Loucy (cell line): ENCODE results near the gene MLNR.

Experiments used
- H2AFZ ChIP-seq: fragments of 200-600 bp; sonication (generic); 2 replicates; pipeline ENCODE4 v1.6.0; 2016; ENCODE audit warnings: antibody characterized with exemption, mild to moderate bottlenecking, low read length, moderate library complexity
- H3F3A ChIP-seq: fragments of 200-600 bp; 2 replicates; pipeline ENCODE4 v1.6.0; 2016; ENCODE audit warnings: antibody characterized with exemption, low read depth, mild to moderate bottlenecking
- H3K27me3 ChIP-seq: fragments of 200-600 bp; sonication (generic); 2 replicates; pipeline ENCODE4 v1.6.1; 2014; ENCODE audit warnings: low read length, mild to moderate bottlenecking; ENCODE audit not compliant: insufficient read depth, poor library complexity, severe bottlenecking
- H3K36me3 ChIP-seq: fragments of 200-600 bp; sonication (generic); 2 replicates; pipeline ENCODE4 v1.6.1; 2016; ENCODE audit warnings: low read length; ENCODE audit not compliant: insufficient read depth
- H3K4me1 ChIP-seq: fragments of 200-600 bp; sonication (generic); 2 replicates; pipeline ENCODE4 v1.5.1; 2014; ENCODE audit warnings: low read length, mild to moderate bottlenecking; ENCODE audit not compliant: insufficient read depth, poor library complexity, severe bottlenecking
- H3K4me2 ChIP-seq: fragments of 200-600 bp; sonication (generic); 2 replicates; pipeline ENCODE4 v1.6.0; 2014; ENCODE audit warnings: antibody characterized with exemption, low read length, low read depth, mild to moderate bottlenecking; ENCODE audit not compliant: poor library complexity, severe bottlenecking
- H3K4me3 ChIP-seq: fragments of 200-600 bp; sonication (generic); 2 replicates; pipeline ENCODE4 v1.5.1; 2014; ENCODE audit warnings: low read length, mild to moderate bottlenecking, mixed read lengths; ENCODE audit not compliant: poor library complexity, severe bottlenecking
- H3K79me2 ChIP-seq: fragments of 200-600 bp; sonication (generic); 2 replicates; pipeline ENCODE4 v1.6.1; 2014; ENCODE audit warnings: low read length; ENCODE audit not compliant: insufficient read depth
- H3K9ac ChIP-seq: fragments of 200-600 bp; sonication (generic); 2 replicates; pipeline ENCODE4 v1.6.0; 2014; ENCODE audit warnings: mild to moderate bottlenecking, low read depth, low read length, moderate library complexity; ENCODE audit not compliant: poor library complexity, severe bottlenecking
- H3K9me2 ChIP-seq: fragments of 200-600 bp; sonication (generic); replicated peaks from 2 replicates; pipeline ENCODE4 v1.6.1; 2016; ENCODE audit warnings: low read depth, low read length, mixed read lengths
- H3K9me3 ChIP-seq: fragments of 200-600 bp; sonication (generic); 2 replicates; pipeline ENCODE4 v1.6.1; 2014; ENCODE audit warnings: mild to moderate bottlenecking, antibody characterized with exemption, low read length, low read depth; ENCODE audit not compliant: insufficient read depth
- H4K20me1 ChIP-seq: fragments of 200-600 bp; sonication (generic); 2 replicates; pipeline ENCODE4 v1.6.0; 2014; ENCODE audit warnings: antibody characterized with exemption, low read length, mild to moderate bottlenecking; ENCODE audit not compliant: insufficient read depth, poor library complexity, severe bottlenecking
- CTCF ChIP-seq: fragments of 200-600 bp; sonication (generic); conservative IDR thresholded peaks from 2 replicates; pipeline ENCODE4 v1.5.1; 2014; ENCODE audit warnings: mild to moderate bottlenecking, antibody characterized with exemption, low read length
- EZH2phosphoT487 ChIP-seq: fragments of 200-600 bp; IDR thresholded peaks from 2 replicates; pipeline ENCODE4 v1.6.1; 2018; ENCODE audit warnings: antibody characterized with exemption, mild to moderate bottlenecking, moderate library complexity, borderline replicate concordance

MLNR gene

GRCh38 chr13:49251326-49251725, 31.2 kb downstream of the MLNR start:
- Histone ChIP-seq H3K9ac (peak overlapping the region; percentile 63), H3K79me2 (peaks cover 61% of the 10 kb centered on the region)

GRCh38 chr13:49253310-49253709, 33.2 kb downstream of the MLNR start:
- peak overlapping the region; percentile 63 for H3K9ac ChIP-seq
- H2AFZ ChIP-seq = no peak overlapping the region
- H3K4me3 ChIP-seq = peak overlapping the region; percentile 97
- H3K79me2 ChIP-seq = peaks cover 56% of the 10 kb centered on the region
- H3K4me2 ChIP-seq = peak overlapping the region; percentile 95
- H3K9me2 ChIP-seq = no peaks in the 10 kb centered on the region
- H3K4me1 ChIP-seq = peaks cover 86% of the 10 kb centered on the region
- no peak for TF ChIP-seq CTCF
- no peak for TF ChIP-seq EZH2phosphoT487
- peaks cover 28% of the 10 kb centered on the region for H3K36me3 ChIP-seq
- no peaks in the 10 kb centered on the region for H3K27me3 ChIP-seq
- no peaks in the 10 kb centered on the region for H3K9me3 ChIP-seq
- no peaks in the 10 kb centered on the region for H4K20me1 ChIP-seq
- H3F3A ChIP-seq = no peaks in the 10 kb centered on the region

More at GRCh38 chr13:49251326-49251725, 31.2 kb downstream of the MLNR start:
- Histone ChIP-seq H3K36me3 (peaks cover 18% of the 10 kb centered on the region), H3K9me3 (no peaks in the 10 kb centered on the region), H3K4me1 (peaks cover 84% of the 10 kb centered on the region), H3F3A (no peaks in the 10 kb centered on the region), H3K4me3 (peak overlapping the region; percentile 97), H2AFZ (no peak overlapping the region), H3K27me3 (no peaks in the 10 kb centered on the region), H4K20me1 (no peaks in the 10 kb centered on the region), H3K4me2 (peak overlapping the region; percentile 95), H3K9me2 (no peaks in the 10 kb centered on the region)
- no peak for TF ChIP-seq EZH2phosphoT487
- no peak for TF ChIP-seq CTCF

GRCh38 chr13:49254007-49254406, 33.9 kb downstream of the MLNR start:
- Histone ChIP-seq H3K4me1 (peaks cover 82% of the 10 kb centered on the region), H3K9ac (peak overlapping the region; percentile 63), H3K36me3 (peaks cover 28% of the 10 kb centered on the region), H3K4me2 (peak overlapping the region; percentile 95), H3K4me3 (peak overlapping the region; percentile 97), H3K9me3 (no peaks in the 10 kb centered on the region), H3K9me2 (no peaks in the 10 kb centered on the region), H3K27me3 (no peaks in the 10 kb centered on the region), H3K79me2 (peaks cover 50% of the 10 kb centered on the region), H4K20me1 (no peaks in the 10 kb centered on the region), H2AFZ (no peak overlapping the region), H3F3A (no peaks in the 10 kb centered on the region)
- no peak for TF ChIP-seq CTCF
- no peak for TF ChIP-seq EZH2phosphoT487
